ENCODE data around the gene DPF3. TPM values are rescaled to one million over a fixed set of nuclear protein-coding genes. Genes with fewer than 3 reads are reported as not detected.

The DPF3 gene
- total RNA-seq, 2 experiments from 2014 or later: 14.9 to 15.4 TPM

DNA sequence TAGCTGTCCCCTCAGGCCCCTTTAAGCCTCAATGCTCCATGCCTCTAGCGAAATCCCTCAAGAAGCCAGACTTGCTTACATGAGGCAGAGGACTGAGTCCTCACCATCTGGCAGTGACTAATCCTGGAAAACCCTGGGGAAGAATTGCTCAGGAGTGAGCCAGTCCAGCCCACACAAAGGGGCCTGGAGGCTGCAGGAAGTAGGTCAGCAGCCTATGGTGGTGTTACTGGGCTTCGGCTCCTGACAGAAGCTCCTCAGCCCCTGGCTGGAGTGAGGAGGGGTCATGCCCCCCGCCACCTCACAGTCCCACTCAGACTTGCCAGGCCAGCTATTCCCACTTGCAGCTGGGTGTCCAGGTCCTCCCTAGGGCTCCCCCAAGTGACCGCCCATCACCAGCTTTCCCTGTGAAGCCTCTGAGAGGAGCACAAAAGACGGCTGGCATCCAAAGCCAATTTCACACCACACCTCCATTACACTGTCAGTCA, 250.5 kb downstream of the DPF3 start:
- H3K27me3 Mint-ChIP-seq: peaks cover 16% of the 10 kb centered on the region
- CTCF ChIA-PET: no interaction called here
- no peak overlapping the region for H3K4me3 Mint-ChIP-seq
- POLR2A ChIA-PET: no interaction called here
- no peak overlapping the region for H3K27ac Mint-ChIP-seq
- no peak for DNase-seq
- peaks cover 9% of the 10 kb centered on the region for H3K36me3 Mint-ChIP-seq (ENCODE audit: low read depth)
- peaks cover 12% of the 10 kb centered on the region for H3K9me3 Mint-ChIP-seq
- peaks cover 10% of the 10 kb centered on the region for H3K4me1 Mint-ChIP-seq

DNA sequence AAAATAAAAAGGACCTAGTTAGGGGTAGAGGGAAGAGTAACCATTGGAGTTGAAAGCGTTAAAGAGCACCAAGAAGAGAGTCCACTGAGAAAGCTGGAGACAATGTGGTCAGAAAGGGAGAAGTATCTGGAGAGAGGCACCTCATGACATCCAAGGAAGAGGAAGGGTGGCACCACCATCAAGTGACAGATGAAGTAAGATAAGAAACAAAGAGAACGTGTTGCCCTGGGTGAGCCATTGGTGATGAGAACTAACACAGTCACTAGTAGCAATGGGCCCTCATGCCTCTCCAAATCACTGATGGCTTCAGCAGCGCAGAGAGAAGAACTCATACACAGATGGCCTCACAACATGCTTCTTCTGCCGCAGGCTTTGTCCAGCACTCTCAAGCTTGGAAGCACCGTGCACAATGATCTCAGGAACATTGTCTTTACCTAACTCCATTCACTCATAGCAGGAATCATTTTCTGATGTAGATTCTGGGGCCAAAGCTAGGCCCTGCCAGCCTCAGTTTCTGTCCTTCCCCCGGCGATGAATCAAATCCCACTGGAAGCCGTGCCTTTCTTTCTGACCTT, 252.9 kb downstream of the DPF3 start:
- peaks cover 13% of the 10 kb centered on the region for H3K4me1 Mint-ChIP-seq
- no peak for DNase-seq
- ChIA-PET CTCF (no interaction called here), POLR2A (no interaction called here)
- H3K9me3 Mint-ChIP-seq: peaks cover 12% of the 10 kb centered on the region
- H3K36me3 Mint-ChIP-seq (ENCODE audit: low read depth): peaks cover 9% of the 10 kb centered on the region
- H3K4me3 Mint-ChIP-seq: no peak overlapping the region
- H3K27me3 Mint-ChIP-seq: peaks cover 21% of the 10 kb centered on the region
- no peak overlapping the region for H3K27ac Mint-ChIP-seq

DNA sequence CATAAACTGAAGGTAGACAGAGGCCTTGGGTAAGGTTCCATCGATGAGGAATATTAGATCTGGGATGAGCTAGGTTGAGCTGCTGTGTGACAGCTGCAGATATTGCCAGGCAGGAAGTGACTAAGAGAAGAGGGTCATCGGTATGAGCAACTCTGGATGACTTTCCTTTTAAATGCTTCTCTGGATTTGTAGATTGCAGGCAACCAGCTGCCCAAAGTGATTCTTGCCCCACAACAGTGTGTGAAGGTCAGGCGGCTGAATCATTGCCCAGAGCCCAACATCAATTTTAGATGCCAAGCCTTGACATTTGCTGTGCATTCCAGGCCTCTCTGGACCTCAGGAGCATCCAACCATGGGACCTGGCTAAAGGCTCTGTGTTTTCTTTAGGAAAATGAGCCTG, 255.9 kb downstream of the DPF3 start:
- Mint-ChIP-seq H3K9me3 (peaks cover 12% of the 10 kb centered on the region), H3K36me3 (ENCODE audit: low read depth) (peaks cover 9% of the 10 kb centered on the region), H3K4me3 (no peak overlapping the region), H3K27ac (no peak overlapping the region), H3K4me1 (peaks cover 13% of the 10 kb centered on the region), H3K27me3 (peaks cover 35% of the 10 kb centered on the region)
- ChIA-PET CTCF (no interaction called here), POLR2A (no interaction called here)
- DNase-seq: no peak

DNA sequence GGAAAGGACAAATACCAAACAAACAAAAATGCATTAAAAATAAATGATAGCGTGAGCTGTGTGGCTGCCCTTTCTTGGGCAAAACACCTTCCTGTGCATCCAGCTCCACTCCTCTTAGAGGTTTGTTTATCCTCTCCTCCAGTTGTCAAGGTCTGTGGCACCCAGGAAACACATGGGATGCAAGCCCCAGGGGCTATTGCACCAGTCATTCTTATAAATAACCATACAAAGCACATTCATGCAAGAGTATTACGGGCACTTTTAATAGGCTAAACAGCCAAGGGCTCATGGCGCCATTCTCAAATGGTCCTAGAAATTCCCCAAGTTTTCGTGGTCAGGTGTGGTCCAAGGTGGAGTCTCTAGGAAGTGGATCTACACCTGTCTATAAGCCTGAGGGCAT, 257.0 kb downstream of the DPF3 start:
- no peak for DNase-seq
- CTCF ChIA-PET: no interaction called here
- no peak overlapping the region for H3K27ac Mint-ChIP-seq

DNA sequence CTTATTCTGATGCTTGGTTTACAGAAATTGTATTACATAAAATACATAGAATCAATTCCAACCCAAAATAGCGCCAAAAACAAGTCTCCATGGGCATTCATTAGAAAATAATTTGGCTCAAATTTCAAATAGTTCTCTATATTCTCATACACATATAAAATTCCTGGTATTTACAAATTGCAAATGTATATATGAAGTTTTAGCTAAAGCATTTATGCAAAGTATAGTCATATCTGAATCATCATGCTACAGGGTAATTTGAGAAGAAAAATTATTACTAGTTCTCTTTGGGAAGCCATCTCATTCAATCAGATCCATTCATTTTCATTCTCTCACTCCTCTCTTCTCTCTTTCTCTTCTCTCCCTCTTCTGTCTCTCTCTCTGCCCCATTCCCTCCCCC, 257.8 kb downstream of the DPF3 start:
- ChIA-PET POLR2A (no interaction called here), CTCF (interaction anchor here (1.2 kb wide), 1 partner anchor 9 kb away, joined by 3 read pairs; no protein-coding TSS in a partner anchor)
- peaks cover 46% of the 10 kb centered on the region for H3K27me3 Mint-ChIP-seq
- H3K27ac Mint-ChIP-seq: no peak overlapping the region
- H3K9me3 Mint-ChIP-seq: peaks cover 12% of the 10 kb centered on the region
- H3K4me1 Mint-ChIP-seq: peaks cover 11% of the 10 kb centered on the region
- peaks cover 9% of the 10 kb centered on the region for H3K36me3 Mint-ChIP-seq (ENCODE audit: low read depth)
- no peak overlapping the region for H3K4me3 Mint-ChIP-seq
- DNase-seq: no peak

More for the DNA sequence above, 257.0 kb downstream of the DPF3 start:
- POLR2A ChIA-PET: no interaction called here
- H3K9me3 Mint-ChIP-seq: peaks cover 12% of the 10 kb centered on the region
- H3K36me3 Mint-ChIP-seq (ENCODE audit: low read depth): peaks cover 9% of the 10 kb centered on the region
- peaks cover 40% of the 10 kb centered on the region for H3K27me3 Mint-ChIP-seq
- H3K4me3 Mint-ChIP-seq: no peak overlapping the region
- H3K4me1 Mint-ChIP-seq: peaks cover 13% of the 10 kb centered on the region

DNA sequence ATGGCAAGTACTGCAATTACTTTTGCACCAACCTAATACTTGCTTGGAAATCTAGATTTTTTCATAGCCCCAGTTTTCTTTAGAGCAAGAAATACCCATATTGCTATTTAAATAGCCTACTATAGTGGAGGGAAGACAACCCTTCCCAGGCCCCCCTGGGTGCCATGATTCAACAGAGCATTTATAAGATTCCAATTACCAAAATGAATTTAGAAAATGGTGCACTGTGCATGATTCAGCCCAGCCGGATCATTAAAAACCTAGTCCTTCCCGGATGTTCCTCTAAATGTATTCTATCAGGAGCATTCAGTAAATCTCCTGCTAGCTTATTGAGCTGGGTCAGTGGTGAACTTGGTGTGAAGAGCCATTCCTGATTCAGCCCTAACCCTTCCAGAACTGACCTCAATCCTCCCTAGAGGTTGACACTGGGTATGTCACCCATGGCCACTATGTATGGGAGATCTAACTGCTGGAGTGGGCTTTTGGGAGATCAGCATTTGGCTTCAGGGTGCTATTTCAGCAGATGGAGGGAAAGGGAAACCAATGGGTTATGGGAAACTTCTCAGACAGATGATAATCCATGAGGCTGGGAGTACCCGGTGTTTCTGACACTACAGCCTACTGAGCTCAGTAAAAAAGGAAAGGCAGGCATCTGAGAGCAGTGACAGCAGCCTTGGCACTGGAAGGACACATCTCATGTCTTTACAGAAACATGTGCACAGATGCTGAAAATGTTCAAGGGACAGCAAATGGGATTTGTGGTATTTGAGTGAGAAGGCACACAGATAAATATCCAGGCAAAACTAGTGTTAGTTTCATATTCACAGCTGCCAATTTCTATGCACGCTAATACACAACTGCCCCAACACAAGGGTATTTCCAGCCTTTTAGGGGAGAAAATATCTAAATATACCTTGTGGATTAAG, 258.9 kb downstream of the DPF3 start:
- ChIA-PET POLR2A (no interaction called here), CTCF (interaction anchor here (1.2 kb wide), 1 partner anchor 10 kb away, joined by 3 read pairs; no protein-coding TSS in a partner anchor)
- Mint-ChIP-seq H3K27me3 (peaks cover 48% of the 10 kb centered on the region), H3K27ac (no peak overlapping the region), H3K36me3 (ENCODE audit: low read depth) (no peaks in the 10 kb centered on the region), H3K9me3 (peaks cover 7% of the 10 kb centered on the region), H3K4me3 (no peak overlapping the region), H3K4me1 (peaks cover 3% of the 10 kb centered on the region)
- DNase-seq: no peak

DNA sequence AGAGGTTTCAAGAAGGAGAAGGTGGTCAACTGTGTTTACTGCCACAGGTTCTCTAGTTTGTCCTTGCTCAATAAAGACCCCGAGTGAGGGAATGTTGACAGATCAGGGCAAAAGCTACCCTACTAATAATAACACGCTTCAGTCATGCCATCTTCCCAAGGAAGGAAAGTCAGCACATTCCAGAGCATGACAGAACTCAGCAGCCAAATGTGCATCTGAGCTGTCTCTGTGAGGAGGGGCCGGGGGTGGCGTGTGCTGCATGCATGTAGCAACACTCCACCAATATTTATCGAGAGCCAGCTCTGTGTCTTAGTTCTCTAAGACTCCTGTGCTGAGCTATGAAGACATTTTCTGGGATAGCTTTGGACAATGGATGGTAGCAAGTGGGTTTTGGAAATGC, 260.4 kb downstream of the DPF3 start:
- no peak overlapping the region for H3K27ac Mint-ChIP-seq
- ChIA-PET POLR2A (interaction anchor here (1.3 kb wide), 1 partner anchor 23 kb away, joined by 4 read pairs; no protein-coding TSS in a partner anchor), CTCF (no interaction called here)
- no peaks in the 10 kb centered on the region for H3K36me3 Mint-ChIP-seq (ENCODE audit: low read depth)
- peaks cover 50% of the 10 kb centered on the region for H3K27me3 Mint-ChIP-seq
- DNase-seq: no peak
- H3K4me3 Mint-ChIP-seq: no peak overlapping the region
- H3K9me3 Mint-ChIP-seq: no peaks in the 10 kb centered on the region
- H3K4me1 Mint-ChIP-seq: peaks cover 3% of the 10 kb centered on the region

DNA sequence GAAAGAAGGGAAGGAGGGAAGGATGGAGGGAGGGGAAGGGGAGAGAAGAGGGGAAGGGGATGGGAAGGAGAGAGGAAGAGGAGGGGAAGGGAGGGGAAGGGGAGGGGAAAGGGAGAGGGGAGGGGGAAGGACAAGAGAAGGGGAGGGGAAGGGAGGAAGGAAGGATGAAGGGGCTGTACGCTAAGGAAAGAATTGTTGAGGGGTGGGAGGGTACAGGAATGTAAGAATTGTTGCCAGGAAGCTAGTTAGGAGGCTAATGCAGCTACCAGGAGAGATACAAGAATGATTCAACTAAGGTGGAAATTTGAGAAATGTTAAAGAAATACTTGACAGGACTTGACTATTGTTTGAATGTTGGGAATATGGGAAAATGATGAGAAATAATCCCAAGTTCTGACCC, 261.2 kb downstream of the DPF3 start:
- POLR2A ChIA-PET: interaction anchor here (1.3 kb wide), 1 partner anchor 23 kb away, joined by 4 read pairs; no protein-coding TSS in a partner anchor
- no peaks in the 10 kb centered on the region for H3K4me1 Mint-ChIP-seq
- no peaks in the 10 kb centered on the region for H3K36me3 Mint-ChIP-seq (ENCODE audit: low read depth)
- H3K4me3 Mint-ChIP-seq: no peak overlapping the region
- CTCF ChIA-PET: no interaction called here
- DNase-seq: no peak
- no peak overlapping the region for H3K27ac Mint-ChIP-seq
- peaks cover 56% of the 10 kb centered on the region for H3K27me3 Mint-ChIP-seq
- H3K9me3 Mint-ChIP-seq: no peaks in the 10 kb centered on the region

DNA sequence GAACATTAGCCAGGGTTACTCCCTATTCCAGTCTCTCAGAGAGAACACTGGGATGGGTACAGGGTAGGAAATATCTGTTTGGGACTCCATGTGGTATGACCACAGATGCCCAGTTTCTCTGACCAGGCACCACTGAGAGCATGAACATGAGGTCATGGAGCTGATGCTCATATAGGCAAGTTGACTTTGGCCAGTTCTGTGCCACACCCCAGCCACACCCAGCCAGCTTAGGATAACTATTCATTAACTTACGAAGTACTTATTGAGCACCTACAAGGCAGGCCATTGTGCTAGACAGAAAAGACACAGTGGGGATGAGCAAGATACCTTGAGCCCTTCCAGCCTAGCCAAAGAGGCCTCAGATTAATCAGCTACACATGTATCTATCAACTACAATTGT, 262.5 kb downstream of the DPF3 start:
- no peak overlapping the region for H3K27ac Mint-ChIP-seq
- H3K9me3 Mint-ChIP-seq: peaks cover 3% of the 10 kb centered on the region
- ChIA-PET CTCF (no interaction called here), POLR2A (no interaction called here)
- H3K36me3 Mint-ChIP-seq (ENCODE audit: low read depth): peaks cover 8% of the 10 kb centered on the region
- peaks cover 59% of the 10 kb centered on the region for H3K27me3 Mint-ChIP-seq
- DNase-seq: no peak
- no peak overlapping the region for H3K4me3 Mint-ChIP-seq
- no peaks in the 10 kb centered on the region for H3K4me1 Mint-ChIP-seq

DNA sequence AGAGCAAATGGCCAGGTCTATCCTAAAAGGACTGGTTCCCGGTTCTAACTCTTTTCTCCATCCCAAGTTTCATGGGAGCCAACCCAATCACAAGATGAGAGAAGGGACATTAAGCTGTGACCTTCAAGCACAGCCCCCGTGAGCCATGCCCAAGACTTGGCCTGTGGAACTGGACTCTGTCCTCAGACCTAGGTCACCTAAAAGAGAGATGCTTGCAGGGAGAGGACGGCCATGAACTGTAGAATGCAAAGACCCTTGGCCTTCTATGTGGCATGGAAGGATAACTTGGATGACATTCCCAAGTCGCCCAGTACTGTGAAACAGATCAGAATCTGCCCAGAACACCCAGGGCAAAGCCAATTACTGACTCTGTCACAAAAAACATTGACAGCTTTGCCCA, 263.5 kb downstream of the DPF3 start:
- peaks cover 57% of the 10 kb centered on the region for H3K27me3 Mint-ChIP-seq
- POLR2A ChIA-PET: no interaction called here

DNA sequence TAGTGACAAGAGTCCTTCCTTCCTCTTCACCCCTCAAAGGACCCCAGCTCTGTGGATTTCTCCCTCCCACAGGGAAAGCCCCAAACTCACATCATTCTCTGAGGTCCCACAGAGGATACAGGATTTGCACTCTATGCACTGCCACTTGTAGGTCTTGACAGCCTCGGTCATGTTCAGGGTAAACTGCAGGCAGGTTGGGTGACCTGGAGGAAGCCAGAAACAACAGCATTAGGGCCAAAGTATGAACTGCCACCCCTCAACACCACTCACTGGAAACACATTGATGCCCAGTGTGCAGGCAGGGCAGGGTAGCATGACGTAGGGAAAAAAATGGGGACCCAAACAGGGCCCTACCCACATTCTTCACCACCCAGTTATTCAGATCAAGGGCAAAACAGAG, 264.4 kb downstream of the DPF3 start:
- Mint-ChIP-seq H3K27me3 (peaks cover 51% of the 10 kb centered on the region), H3K4me1 (no peaks in the 10 kb centered on the region), H3K4me3 (no peak overlapping the region), H3K36me3 (ENCODE audit: low read depth) (peaks cover 8% of the 10 kb centered on the region), H3K27ac (no peak overlapping the region), H3K9me3 (peaks cover 7% of the 10 kb centered on the region)
- DNase-seq: no peak
- ChIA-PET POLR2A (no interaction called here), CTCF (no interaction called here)

More for the DNA sequence above, 263.5 kb downstream of the DPF3 start:
- Mint-ChIP-seq H3K36me3 (ENCODE audit: low read depth) (peaks cover 8% of the 10 kb centered on the region), H3K4me3 (no peak overlapping the region), H3K4me1 (no peaks in the 10 kb centered on the region), H3K9me3 (peaks cover 7% of the 10 kb centered on the region), H3K27ac (no peak overlapping the region)
- CTCF ChIA-PET: no interaction called here
- no peak for DNase-seq

DNA sequence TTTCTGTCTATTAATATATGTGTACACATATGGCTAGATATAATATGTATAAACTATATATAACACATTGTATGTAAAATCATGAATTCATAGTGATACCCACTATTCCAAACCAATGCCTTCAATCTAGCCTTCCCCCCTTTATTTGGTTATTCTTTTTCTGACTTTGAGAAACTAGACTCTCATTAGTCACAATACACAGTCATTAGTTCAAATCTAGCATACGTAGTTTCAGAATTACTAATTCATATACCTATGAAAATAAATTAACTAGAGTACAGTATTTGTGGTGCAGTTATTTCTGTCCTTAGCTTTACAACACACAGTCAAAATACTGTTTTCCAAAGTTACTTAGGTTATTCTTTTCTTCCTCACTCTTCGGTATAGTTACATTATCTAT, 268.2 kb downstream of the DPF3 start:
- H3K36me3 Mint-ChIP-seq (ENCODE audit: low read depth): peaks cover 12% of the 10 kb centered on the region
- H3K27ac Mint-ChIP-seq: no peak overlapping the region
- H3K9me3 Mint-ChIP-seq: peaks cover 10% of the 10 kb centered on the region
- no peak for DNase-seq
- H3K27me3 Mint-ChIP-seq: peaks cover 42% of the 10 kb centered on the region
- H3K4me1 Mint-ChIP-seq: no peaks in the 10 kb centered on the region
- no peak overlapping the region for H3K4me3 Mint-ChIP-seq
- ChIA-PET POLR2A (no interaction called here), CTCF (no interaction called here)

DNA sequence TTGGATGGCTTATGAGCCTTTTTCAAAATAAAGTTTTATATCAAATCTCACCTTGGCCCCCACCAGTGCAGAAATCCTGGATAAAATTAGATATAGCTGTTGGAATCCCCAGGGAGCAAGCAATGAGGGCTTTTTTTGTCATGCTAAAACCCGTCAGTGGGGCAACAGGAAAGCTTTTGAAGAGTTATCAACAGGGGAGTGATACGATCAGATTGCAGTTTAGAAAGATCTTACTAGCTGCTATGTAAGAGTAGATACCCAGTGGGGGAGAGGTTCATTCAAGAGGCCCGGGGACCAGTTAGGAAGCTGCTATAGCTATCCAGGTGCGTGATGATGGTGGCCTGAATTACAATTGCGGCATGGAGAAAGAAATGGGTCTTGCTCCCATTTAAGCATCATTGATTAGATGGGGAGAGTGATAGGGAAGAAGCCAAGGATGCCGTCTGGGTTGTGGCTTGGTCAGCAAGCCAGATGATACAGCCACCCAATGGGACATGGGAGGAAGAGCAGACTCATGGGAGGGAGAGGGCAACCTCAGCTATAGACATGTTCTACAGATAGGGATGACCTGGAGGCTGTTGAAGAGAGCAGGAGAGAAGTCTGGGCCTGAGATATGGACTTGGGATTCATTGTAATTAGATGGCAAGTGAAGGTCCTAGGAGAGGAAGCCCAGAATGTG, 272.4 kb downstream of the DPF3 start:
- POLR2A ChIA-PET: no interaction called here
- Mint-ChIP-seq H3K36me3 (ENCODE audit: low read depth) (peaks cover 3% of the 10 kb centered on the region), H3K4me3 (no peak overlapping the region), H3K27me3 (peaks cover 30% of the 10 kb centered on the region), H3K27ac (no peak overlapping the region), H3K9me3 (peaks cover 7% of the 10 kb centered on the region), H3K4me1 (no peaks in the 10 kb centered on the region)
- CTCF ChIA-PET: interaction anchor here (0.7 to 0.8 kb wide), 2 partner anchors 88 to 326 kb away, joined by 3 read pairs; no protein-coding TSS in a partner anchor
- DNase-seq: no peak

Measured in activated CD4-positive, alpha-beta memory T cell treated with anti-CD3 and anti-CD28 coated beads, Interleukin-2, amount 10 ng/mL, durations not matched to agents 7 days and 5 days (primary cell).